Activated CD4-positive, alpha-beta T cell treated with anti-CD3 and anti-CD28 coated beads, Interleukin-2, amount 50 U/mL, for 48 hours (primary cell): ENCODE results near the gene PUS3.
A peak's percentile ranks its signal among the peaks of the same experiment; 100 is the strongest.

ENCODE experiments used
- DNase-seq, 2 experiments: peaks; one replicate each; pipeline ENCODE4 v3.0.0-alpha.2; 2020

PUS3 gene

GRCh38 chr11:125941619-125942611 lies 38.9 kb upstream of the PUS3 start:
- DNase-seq = peak; percentile 60 to 72

GRCh38 chr11:125941267-125941618 lies 38.2 kb upstream of the PUS3 start:
- DNase-seq = no peak

GRCh38 chr11:125940145-125940544 lies 37.1 kb upstream of the PUS3 start:
- DNase-seq = no peak

- DNase-seq = no peak
These were observed 36.1 kb upstream of the PUS3 start for GRCh38 chr11:125939081-125939521.

- no peak for DNase-seq
These were observed 35.4 kb upstream of the PUS3 start for GRCh38 chr11:125938418-125938817.

- no peak for DNase-seq
These were observed 32.7 kb upstream of the PUS3 start for GRCh38 chr11:125935618-125936199.

- DNase-seq = no peak
These were observed 32.0 kb upstream of the PUS3 start for GRCh38 chr11:125935056-125935455.

GRCh38 chr11:125934473-125934872 lies 31.5 kb upstream of the PUS3 start:
- DNase-seq = no peak

- peak in 1 of 2 experiments; percentile 9 for DNase-seq
These were observed 30.2 kb upstream of the PUS3 start for GRCh38 chr11:125933030-125933813.

GRCh38 chr11:125932301-125932700 lies 29.3 kb upstream of the PUS3 start:
- DNase-seq = no peak

- DNase-seq = no peak
These were observed 28.7 kb upstream of the PUS3 start for GRCh38 chr11:125931668-125932067.

- no peak for DNase-seq
These were observed 28.1 kb upstream of the PUS3 start for GRCh38 chr11:125931116-125931515.

- no peak for DNase-seq
These were observed 27.1 kb upstream of the PUS3 start for GRCh38 chr11:125930076-125930450.

- no peak for DNase-seq
These were observed 26.6 kb upstream of the PUS3 start for GRCh38 chr11:125929445-125930075.

- no peak for DNase-seq
These were observed 23.7 kb upstream of the PUS3 start for GRCh38 chr11:125926682-125927081.

GRCh38 chr11:125925804-125926203 lies 22.8 kb upstream of the PUS3 start:
- no peak for DNase-seq

- no peak for DNase-seq
These were observed 22.3 kb upstream of the PUS3 start for GRCh38 chr11:125925247-125925740.

- no peak for DNase-seq
These were observed 21.5 kb upstream of the PUS3 start for GRCh38 chr11:125924384-125925007.

- DNase-seq = no peak
These were observed 20.6 kb upstream of the PUS3 start for GRCh38 chr11:125923633-125924032.

- DNase-seq = peak; percentile 46 to 68
These were observed 20.1 kb upstream of the PUS3 start for GRCh38 chr11:125923012-125923579.

GRCh38 chr11:125922156-125922555 lies 19.1 kb upstream of the PUS3 start:
- DNase-seq = no peak

GRCh38 chr11:125921042-125921441 lies 18.0 kb upstream of the PUS3 start:
- no peak for DNase-seq
